Peyer's patch (tissue), 4 donors: ENCODE results near the gene ZFHX3. TPM values are rescaled to one million over a fixed set of nuclear protein-coding genes. Genes with fewer than 3 reads are reported as not detected.

ENCODE experiments used
- DNase-seq, 3 donors: peaks; one replicate each; pipeline ENCODE4 v3.0.0-alpha.2; 2017 to 2019
- H3K27ac ChIP-seq, 4 donors: fragments of 200-600 bp; sonication (generic); one replicate each; pipeline ENCODE4 v1.5.1; 2016 to 2019
- H3K27me3 ChIP-seq, 2 donors: fragments of 200-600 bp; sonication (generic); one replicate each; pipeline ENCODE4 v1.5.1; 2019
- H3K36me3 ChIP-seq, 3 donors: fragments of 200-600 bp; sonication (generic); one replicate each; pipeline ENCODE4 v1.5.1; 2016 to 2019
- H3K4me1 ChIP-seq, 4 donors: fragments of 200-600 bp; sonication (generic); one replicate each; pipeline ENCODE4 v1.5.1; 2016 to 2019
- H3K4me3 ChIP-seq, 4 donors: fragments of 200-600 bp; sonication (generic); 1 replicate in 3 of 4; 2 replicates in 1 of 4; pipeline ENCODE4 v1.5.1; 2016 to 2019; ENCODE audit warnings: mild to moderate bottlenecking in 1 of 4
- H3K9me3 ChIP-seq, 4 donors: fragments of 200-600 bp; sonication (generic); one replicate each; pipeline ENCODE4 v1.5.1; 2016 to 2019; ENCODE audit warnings: mild to moderate bottlenecking in 1 of 4
- POLR2A ChIP-seq, 2 donors: fragments of 450-650 bp; IDR thresholded peaks; one replicate each; pipeline ENCODE4 v1.5.1; 2017; ENCODE audit warnings: antibody characterized with exemption in 2 of 2, mild to moderate bottlenecking in 2 of 2, moderate library complexity in 2 of 2
- total RNA-seq, 4 donors: library from RNA; depleted of rRNA; stranded (reverse); fragments of >200 nt; gene quantifications; one replicate each; pipeline ENCODE4 v1.1.0, GENCODE V29; 2016
- TF ChIP-seq, protein P1 (sequence below), 6 experiments: fragments of 450-650 bp in 4 of 6; fragments of 200-600 bp in 2 of 6; sonication (generic) in 1 of 6; IDR thresholded peaks; one replicate each; pipeline ENCODE4 v1.5.1; 2017 to 2019; ENCODE audit warnings: antibody characterized with exemption in 6 of 6, mild to moderate bottlenecking in 3 of 6, moderate library complexity in 1 of 6

The ZFHX3 gene
- total RNA-seq, 4 donors from 2014 or later: 6.3 to 39.6 (median 14.6) TPM

DNA sequence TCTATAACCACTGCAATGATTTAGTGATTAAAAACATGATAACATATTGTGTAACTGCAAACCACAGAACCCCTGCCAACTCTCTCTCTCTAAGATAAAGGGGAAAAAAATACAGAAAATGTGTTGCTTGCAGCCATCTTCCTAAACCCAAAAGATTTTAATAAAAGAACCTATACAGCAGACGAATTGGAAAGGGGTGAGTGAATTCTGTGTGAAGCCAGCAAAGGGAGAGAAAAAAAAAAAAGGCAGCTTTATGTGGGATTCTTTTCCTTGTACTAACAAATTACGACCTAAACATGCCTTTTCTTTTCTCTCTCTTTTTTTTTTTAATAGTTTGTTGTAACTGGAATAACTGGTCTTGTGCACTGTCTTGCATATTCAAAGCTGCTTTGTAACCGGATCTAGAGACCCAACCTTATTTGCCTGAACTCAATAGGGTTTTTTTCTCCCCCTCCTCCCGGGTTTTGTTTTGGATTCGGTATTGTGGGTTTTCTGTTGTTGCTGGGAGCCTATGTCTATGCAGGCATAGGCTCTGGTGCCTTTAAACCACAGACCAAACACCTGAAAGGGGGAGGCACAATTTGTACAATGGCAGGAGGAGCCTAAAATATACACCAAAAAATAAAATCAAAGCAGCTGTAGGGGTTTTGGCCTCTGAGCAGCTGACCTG is 7.0 kb upstream of the ZFHX3 start:
- peak overlapping the region; percentile 21 to 94 (median 77) for H3K27ac ChIP-seq
- peaks cover 0 to 60% (median 1%) of the 10 kb centered on the region in 4 donors for H3K4me1 ChIP-seq
- peak overlapping the region in 2 of 4 donors; percentile 84 to 86 for H3K4me3 ChIP-seq
- H3K27me3 ChIP-seq: no peaks in the 10 kb centered on the region
- H3K36me3 ChIP-seq: no peaks in the 10 kb centered on the region
- no peaks in the 10 kb centered on the region for H3K9me3 ChIP-seq
- DNase-seq: no peak
- TF ChIP-seq POLR2A (IDR thresholded peaks at IDR 0.05): no peak
- TF ChIP-seq, protein P1, sequence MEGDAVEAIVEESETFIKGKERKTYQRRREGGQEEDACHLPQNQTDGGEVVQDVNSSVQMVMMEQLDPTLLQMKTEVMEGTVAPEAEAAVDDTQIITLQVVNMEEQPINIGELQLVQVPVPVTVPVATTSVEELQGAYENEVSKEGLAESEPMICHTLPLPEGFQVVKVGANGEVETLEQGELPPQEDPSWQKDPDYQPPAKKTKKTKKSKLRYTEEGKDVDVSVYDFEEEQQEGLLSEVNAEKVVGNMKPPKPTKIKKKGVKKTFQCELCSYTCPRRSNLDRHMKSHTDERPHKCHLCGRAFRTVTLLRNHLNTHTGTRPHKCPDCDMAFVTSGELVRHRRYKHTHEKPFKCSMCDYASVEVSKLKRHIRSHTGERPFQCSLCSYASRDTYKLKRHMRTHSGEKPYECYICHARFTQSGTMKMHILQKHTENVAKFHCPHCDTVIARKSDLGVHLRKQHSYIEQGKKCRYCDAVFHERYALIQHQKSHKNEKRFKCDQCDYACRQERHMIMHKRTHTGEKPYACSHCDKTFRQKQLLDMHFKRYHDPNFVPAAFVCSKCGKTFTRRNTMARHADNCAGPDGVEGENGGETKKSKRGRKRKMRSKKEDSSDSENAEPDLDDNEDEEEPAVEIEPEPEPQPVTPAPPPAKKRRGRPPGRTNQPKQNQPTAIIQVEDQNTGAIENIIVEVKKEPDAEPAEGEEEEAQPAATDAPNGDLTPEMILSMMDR (IDR thresholded peaks at IDR 0.05): no peak

DNA sequence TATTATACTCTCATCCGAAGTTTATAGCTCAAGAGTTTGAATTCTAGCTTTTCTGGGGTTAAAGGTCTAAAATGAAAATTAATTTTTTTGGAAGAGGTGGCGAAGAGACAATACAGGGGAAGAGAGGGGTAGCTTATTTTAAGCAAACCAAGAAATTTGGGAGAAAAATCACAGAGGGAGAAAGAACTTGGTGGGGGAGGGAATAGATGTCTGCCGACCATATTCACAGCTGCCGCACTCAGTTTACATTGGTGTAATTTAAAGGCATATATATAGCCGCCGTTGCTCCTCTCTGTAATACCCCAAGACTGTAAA is 6.5 kb upstream of the ZFHX3 start:
- H3K4me1 ChIP-seq: peaks cover 0 to 62% (median 1%) of the 10 kb centered on the region in 4 donors
- H3K9me3 ChIP-seq: no peaks in the 10 kb centered on the region
- no peak overlapping the region for H3K4me3 ChIP-seq

DNA sequence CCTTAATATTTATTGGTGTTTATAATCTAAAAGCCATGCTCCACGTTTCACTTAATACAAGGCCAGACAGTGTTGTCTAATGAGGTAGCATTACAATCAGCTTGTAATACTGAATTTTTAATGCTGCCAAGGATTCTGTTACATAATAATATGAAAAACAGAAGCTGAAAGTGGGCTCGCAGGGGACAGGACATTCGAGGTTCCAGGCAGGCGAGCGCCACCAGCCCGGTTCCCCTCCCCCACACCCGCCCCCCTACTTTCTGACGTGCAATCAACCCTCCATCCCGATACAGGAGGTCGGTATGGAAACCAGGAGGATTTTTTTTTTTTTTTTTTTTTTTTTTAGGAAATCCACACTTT is 6.2 kb upstream of the ZFHX3 start:
- no peak for TF ChIP-seq POLR2A (IDR thresholded peaks at IDR 0.05)
- TF ChIP-seq, protein P1 (IDR thresholded peaks at IDR 0.05): no peak
- Histone ChIP-seq H3K27me3 (no peaks in the 10 kb centered on the region), H3K27ac (peak overlapping the region in 3 of 4 donors; percentile 24 to 94 (median 77)), H3K4me3 (no peak overlapping the region), H3K4me1 (peaks cover 0 to 62% (median 1%) of the 10 kb centered on the region in 4 donors), H3K36me3 (no peaks in the 10 kb centered on the region), H3K9me3 (no peaks in the 10 kb centered on the region)
- DNase-seq: no peak

More for the DNA sequence above, 6.5 kb upstream of the ZFHX3 start:
- Histone ChIP-seq H3K36me3 (no peaks in the 10 kb centered on the region), H3K27ac (peak overlapping the region in 2 of 4 donors; percentile 24 to 94), H3K27me3 (no peaks in the 10 kb centered on the region)
- TF ChIP-seq POLR2A (IDR thresholded peaks at IDR 0.05): no peak
- TF ChIP-seq, protein P1 (IDR thresholded peaks at IDR 0.05): no peak
- DNase-seq: no peak

- Histone ChIP-seq H3K27ac (peak overlapping the region; percentile 7 to 94 (median 50)), H3K4me3 (no peak overlapping the region), H3K36me3 (no peaks in the 10 kb centered on the region), H3K27me3 (no peaks in the 10 kb centered on the region), H3K9me3 (no peaks in the 10 kb centered on the region), H3K4me1 (peaks cover 0 to 68% (median 4%) of the 10 kb centered on the region in 4 donors)
- TF ChIP-seq POLR2A (IDR thresholded peaks at IDR 0.05): no peak
- TF ChIP-seq, protein P1 (IDR thresholded peaks at IDR 0.05): no peak
- no peak for DNase-seq
Observed at GRCh38 chr16:73053364-73054124, 5.6 kb upstream of the ZFHX3 start.

GRCh38 chr16:73053038-73053363 is 5.1 kb upstream of the ZFHX3 start:
- TF ChIP-seq POLR2A (IDR thresholded peaks at IDR 0.05): no peak
- Histone ChIP-seq H3K9me3 (no peaks in the 10 kb centered on the region), H3K27me3 (no peaks in the 10 kb centered on the region), H3K4me1 (peaks cover 0 to 69% (median 4%) of the 10 kb centered on the region in 4 donors), H3K27ac (peak overlapping the region; percentile 7 to 94 (median 50)), H3K36me3 (no peaks in the 10 kb centered on the region), H3K4me3 (no peak overlapping the region)
- no peak for DNase-seq

- Histone ChIP-seq H3K36me3 (no peaks in the 10 kb centered on the region), H3K9me3 (no peaks in the 10 kb centered on the region), H3K4me1 (peaks cover 0 to 69% (median 4%) of the 10 kb centered on the region in 4 donors), H3K27ac (peak overlapping the region; percentile 7 to 94 (median 50)), H3K27me3 (no peaks in the 10 kb centered on the region), H3K4me3 (no peak overlapping the region)
- no peak for DNase-seq
- no peak for TF ChIP-seq POLR2A (IDR thresholded peaks at IDR 0.05)
- TF ChIP-seq, protein P1 (IDR thresholded peaks at IDR 0.05): no peak
Observed at GRCh38 chr16:73052576-73052975, 4.6 kb upstream of the ZFHX3 start.
